ENCODE results near the gene FOXJ1.
A peak's percentile ranks its signal among the peaks of the same experiment; 100 is the strongest.

The FOXJ1 gene

GRCh38 chr17:76137351-76138233, 3.5 kb downstream of the FOXJ1 start:
- no peak overlapping the region for H3K4me3 ChIP-seq (ENCODE audit: low read depth, low read length)
- TF ChIP-seq, protein P1, sequence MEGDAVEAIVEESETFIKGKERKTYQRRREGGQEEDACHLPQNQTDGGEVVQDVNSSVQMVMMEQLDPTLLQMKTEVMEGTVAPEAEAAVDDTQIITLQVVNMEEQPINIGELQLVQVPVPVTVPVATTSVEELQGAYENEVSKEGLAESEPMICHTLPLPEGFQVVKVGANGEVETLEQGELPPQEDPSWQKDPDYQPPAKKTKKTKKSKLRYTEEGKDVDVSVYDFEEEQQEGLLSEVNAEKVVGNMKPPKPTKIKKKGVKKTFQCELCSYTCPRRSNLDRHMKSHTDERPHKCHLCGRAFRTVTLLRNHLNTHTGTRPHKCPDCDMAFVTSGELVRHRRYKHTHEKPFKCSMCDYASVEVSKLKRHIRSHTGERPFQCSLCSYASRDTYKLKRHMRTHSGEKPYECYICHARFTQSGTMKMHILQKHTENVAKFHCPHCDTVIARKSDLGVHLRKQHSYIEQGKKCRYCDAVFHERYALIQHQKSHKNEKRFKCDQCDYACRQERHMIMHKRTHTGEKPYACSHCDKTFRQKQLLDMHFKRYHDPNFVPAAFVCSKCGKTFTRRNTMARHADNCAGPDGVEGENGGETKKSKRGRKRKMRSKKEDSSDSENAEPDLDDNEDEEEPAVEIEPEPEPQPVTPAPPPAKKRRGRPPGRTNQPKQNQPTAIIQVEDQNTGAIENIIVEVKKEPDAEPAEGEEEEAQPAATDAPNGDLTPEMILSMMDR (IDR thresholded peaks at IDR 0.05; ENCODE audit: control insufficient read depth, extremely low read depth, insufficient read depth): no peak
- DNase-seq (ENCODE audit: low read depth): no peak

DNA sequence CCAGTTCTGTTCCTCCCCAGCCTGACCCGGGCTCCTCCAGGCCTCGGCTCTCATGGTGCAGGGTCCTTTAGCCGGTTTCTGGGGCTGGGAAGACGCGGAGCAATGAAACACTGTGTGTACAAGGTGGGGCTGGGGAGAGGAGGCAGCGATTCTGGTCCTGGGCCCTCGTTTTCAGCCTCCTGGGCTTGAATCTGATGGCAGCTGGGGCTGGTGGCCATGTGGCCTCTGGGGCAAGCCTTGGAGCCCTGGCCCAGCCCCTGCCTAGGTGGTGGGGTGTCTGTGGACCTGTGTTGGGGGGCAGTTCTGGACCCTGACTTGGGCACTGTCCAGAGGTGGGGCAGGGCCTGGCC, 4.1 kb downstream of the FOXJ1 start:
- no peak for DNase-seq (ENCODE audit: low read depth)
- TF ChIP-seq, protein P1 (IDR thresholded peaks at IDR 0.05; ENCODE audit: control insufficient read depth, extremely low read depth, insufficient read depth): no peak
- no peak overlapping the region for H3K4me3 ChIP-seq (ENCODE audit: low read depth, low read length)

- H3K4me3 ChIP-seq (ENCODE audit: low read depth, low read length): no peak overlapping the region
- DNase-seq (ENCODE audit: low read depth): no peak
- TF ChIP-seq, protein P1 (IDR thresholded peaks at IDR 0.05; ENCODE audit: control insufficient read depth, extremely low read depth, insufficient read depth): no peak
Measured at GRCh38 chr17:76136276-76137000, 4.6 kb downstream of the FOXJ1 start.

- DNase-seq (ENCODE audit: low read depth): no peak
- no peak overlapping the region for H3K4me3 ChIP-seq (ENCODE audit: low read depth, low read length)
- TF ChIP-seq, protein P1 (IDR thresholded peaks at IDR 0.05; ENCODE audit: control insufficient read depth, extremely low read depth, insufficient read depth): no peak
Measured at GRCh38 chr17:76135810-76136188, 5.2 kb downstream of the FOXJ1 start.

DNA sequence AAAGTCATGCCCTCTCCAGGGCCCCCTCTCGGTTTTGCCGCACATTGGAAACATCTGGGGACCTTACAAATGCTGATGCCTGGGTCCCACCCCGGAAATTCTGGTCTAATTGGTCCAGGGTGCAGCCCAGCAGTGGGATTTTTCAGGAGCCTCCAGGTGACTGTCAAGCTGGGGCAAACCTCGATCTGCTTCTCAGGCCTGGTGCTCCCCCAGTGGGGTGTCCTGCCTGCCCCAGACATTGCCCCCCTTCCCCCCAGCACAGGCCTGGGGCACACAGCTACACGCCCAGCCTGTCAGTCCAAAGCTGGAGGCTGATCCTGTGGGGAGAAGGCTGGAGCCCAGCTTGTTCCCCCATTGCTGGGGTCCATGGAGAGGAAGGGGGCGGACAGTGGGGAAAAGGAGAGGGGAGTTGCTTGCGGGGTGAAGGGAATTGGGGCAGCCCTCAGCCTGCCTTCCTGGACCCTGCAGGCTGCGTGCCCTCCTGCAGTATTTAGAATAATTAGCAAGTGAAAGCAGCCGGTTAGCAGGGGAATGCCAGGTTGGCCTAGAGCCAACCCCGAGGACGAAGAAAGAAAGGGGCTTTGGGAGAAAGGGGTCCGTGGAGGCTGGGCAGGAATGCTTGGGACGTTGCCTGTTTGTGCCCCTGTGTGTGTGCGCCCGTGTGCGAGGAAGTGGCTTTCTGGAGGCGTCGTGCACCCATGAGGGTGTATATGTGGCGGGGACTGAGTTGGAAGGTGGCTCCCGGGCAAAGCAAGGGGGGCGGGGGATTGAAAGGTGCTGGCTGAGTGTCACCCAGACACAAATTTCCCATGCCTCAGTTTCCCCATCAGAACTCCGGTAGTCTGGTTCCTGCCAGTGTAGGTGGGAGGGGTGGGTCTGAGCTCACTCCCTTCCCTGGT, 5.9 kb downstream of the FOXJ1 start:
- TF ChIP-seq, protein P1 (IDR thresholded peaks at IDR 0.05; ENCODE audit: control insufficient read depth, extremely low read depth, insufficient read depth): no peak
- no peak for DNase-seq (ENCODE audit: low read depth)
- no peak overlapping the region for H3K4me3 ChIP-seq (ENCODE audit: low read depth, low read length)

GRCh38 chr17:76132574-76133338, 8.3 kb downstream of the FOXJ1 start:
- peak overlapping the region; percentile 3 for H3K4me3 ChIP-seq (ENCODE audit: low read depth, low read length)
- DNase-seq (ENCODE audit: low read depth): peak; percentile 82
- TF ChIP-seq, protein P1 (IDR thresholded peaks at IDR 0.05; ENCODE audit: control insufficient read depth, extremely low read depth, insufficient read depth): peak; percentile 24; the same call in 1 of the 2 replicates

All from LNCaP clone FGC (cell line).